IPS DF 6.9 (cell line): ENCODE results near the gene CLK4.
A peak's percentile ranks its signal among the peaks of the same experiment; 100 is the strongest.

Experiments used
- DNase-seq: peaks from one replicate; pipeline ENCODE4 v3.0.0-alpha.2; 2013; ENCODE audit warnings: low read depth, low spot score
- H3K27ac ChIP-seq: one replicate; pipeline ENCODE4 v1.5.1; 2013; ENCODE audit warnings: low read length, control low read depth
- H3K27me3 ChIP-seq: 2 replicates; pipeline ENCODE4 v1.6.1; 2013; ENCODE audit warnings: mild to moderate bottlenecking, low read length; ENCODE audit not compliant: control insufficient read depth, insufficient read depth
- H3K36me3 ChIP-seq: 2 replicates; pipeline ENCODE4 v1.6.1; 2013; ENCODE audit warnings: low read length; ENCODE audit not compliant: control insufficient read depth, insufficient read depth
- H3K4me1 ChIP-seq: 2 replicates; pipeline ENCODE4 v1.6.1; 2013; ENCODE audit warnings: low read length; ENCODE audit not compliant: control insufficient read depth, insufficient read depth
- H3K4me3 ChIP-seq: 2 replicates; pipeline ENCODE4 v1.5.1; 2013; ENCODE audit warnings: mild to moderate bottlenecking, low read length
- H3K9me3 ChIP-seq: 2 replicates; pipeline ENCODE4 v1.6.1; 2013; ENCODE audit warnings: low read length, inconsistent platforms; ENCODE audit not compliant: control insufficient read depth, insufficient read depth
- WGBS: extraction: QIAGEN DNeasy Blood & Tissue Kit; methylation state at CpG from one replicate; pipeline ENCODE4 v1.1.7; 2013; ENCODE audit warnings: mixed read lengths, missing lambda C conversion rate; ENCODE audit not compliant: insufficient read length, insufficient coverage; 5-methylcytosine and 5-hydroxymethylcytosine counted together

The CLK4 gene

GRCh38 chr5:178626484-178627258 is at the start of gene CLK4:
TSS of gene CLK4 (minus strand) at chr5:178627050. CDS start at chr5:178623416, 3,634 bp downstream.
- no peaks in the 10 kb centered on the region for H3K27me3 ChIP-seq
- WGBS = no CpG with 5 or more reads among the region's 79 CpGs
- H3K4me3 ChIP-seq = peak within 1 kb of the TSS; percentile 99
- peak; percentile 79 for DNase-seq
- H3K27ac ChIP-seq = no peak within 1 kb of the TSS
- no peaks in the 10 kb centered on the region; the same call in 1 of the 2 replicates for H3K36me3 ChIP-seq
- H3K4me1 ChIP-seq = no peaks in the 10 kb centered on the region; the same call in 1 of the 2 replicates
- H3K9me3 ChIP-seq = no peaks in the 10 kb centered on the region

- no peak overlapping the region for H3K4me3 ChIP-seq
- WGBS = no CpG with 5 or more reads among the region's 3 CpGs
- H3K36me3 ChIP-seq = no peaks in the 10 kb centered on the region
Observed at GRCh38 chr5:178675922-178676321, 49.1 kb upstream of the CLK4 start.

GRCh38 chr5:178674334-178674733 is 47.5 kb upstream of the CLK4 start:
- H3K27ac ChIP-seq = no peak overlapping the region
- H3K36me3 ChIP-seq = no peaks in the 10 kb centered on the region
- H3K27me3 ChIP-seq = no peaks in the 10 kb centered on the region
- no peaks in the 10 kb centered on the region for H3K9me3 ChIP-seq
- no peak for DNase-seq
- H3K4me1 ChIP-seq = no peaks in the 10 kb centered on the region
- no peak overlapping the region for H3K4me3 ChIP-seq

More at GRCh38 chr5:178675922-178676321, 49.1 kb upstream of the CLK4 start:
- H3K27me3 ChIP-seq = no peaks in the 10 kb centered on the region
- H3K9me3 ChIP-seq = no peaks in the 10 kb centered on the region
- DNase-seq = no peak
- H3K27ac ChIP-seq = no peak overlapping the region
- no peaks in the 10 kb centered on the region for H3K4me1 ChIP-seq

- Histone ChIP-seq H3K9me3 (no peaks in the 10 kb centered on the region), H3K4me3 (no peak overlapping the region), H3K27ac (no peak overlapping the region), H3K27me3 (no peaks in the 10 kb centered on the region), H3K36me3 (no peaks in the 10 kb centered on the region), H3K4me1 (no peaks in the 10 kb centered on the region)
- no peak for DNase-seq
- no CpG with 5 or more reads among the region's 10 CpGs for WGBS
Observed at GRCh38 chr5:178673801-178674295, 47.0 kb upstream of the CLK4 start.

DNA sequence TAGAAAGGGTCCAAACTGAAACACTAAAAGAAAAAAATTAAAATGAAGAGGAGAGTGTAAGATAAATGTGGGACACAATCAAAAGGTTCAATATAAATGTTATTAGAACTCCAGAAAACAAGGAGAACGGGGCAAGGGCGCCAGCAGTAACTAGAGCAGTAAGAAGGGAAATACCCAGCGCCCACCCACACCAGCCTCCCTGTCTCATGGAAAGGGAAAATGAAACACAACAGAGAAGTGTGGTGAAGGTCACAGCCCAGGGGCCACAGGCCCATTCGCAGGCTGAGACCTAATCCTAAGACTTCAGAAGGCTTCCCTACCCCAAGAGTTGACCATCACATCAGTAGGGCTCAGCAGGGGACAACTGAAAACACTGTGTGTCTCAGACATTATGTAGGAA is 45.8 kb upstream of the CLK4 start:
- H3K4me3 ChIP-seq = no peak overlapping the region
- H3K9me3 ChIP-seq = no peaks in the 10 kb centered on the region
- H3K36me3 ChIP-seq = no peaks in the 10 kb centered on the region
- H3K27ac ChIP-seq = no peak overlapping the region
- no peaks in the 10 kb centered on the region for H3K4me1 ChIP-seq
- DNase-seq = no peak
- H3K27me3 ChIP-seq = no peaks in the 10 kb centered on the region
- no CpG with 5 or more reads among the region's 4 CpGs for WGBS

DNA sequence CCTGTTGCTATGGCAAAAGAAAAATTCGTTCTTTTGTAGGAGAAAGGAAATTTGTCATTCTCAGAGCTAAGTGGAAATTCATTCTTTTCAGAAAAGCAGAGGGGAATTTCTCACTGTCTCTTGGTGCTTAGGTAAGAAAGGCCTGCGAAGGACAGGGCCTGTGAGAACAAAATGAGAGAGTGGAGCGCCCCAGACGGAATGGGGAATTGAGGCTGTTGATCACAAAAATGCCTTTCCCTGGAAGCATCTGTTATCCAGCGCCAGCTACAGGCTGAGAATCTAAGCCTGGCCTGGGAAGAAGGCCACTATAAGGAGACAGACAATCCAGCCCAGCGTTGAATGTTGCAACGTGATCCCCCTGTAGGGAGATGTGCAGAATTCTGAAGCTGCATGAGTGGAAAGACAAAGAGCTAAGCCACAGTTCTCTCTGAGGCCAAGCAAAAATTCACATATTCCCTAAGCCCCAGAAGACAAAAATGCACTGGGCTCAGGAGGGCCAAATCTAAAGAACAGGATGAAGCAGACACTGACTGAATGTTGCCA is 44.8 kb upstream of the CLK4 start:
- Histone ChIP-seq H3K4me1 (no peaks in the 10 kb centered on the region), H3K27me3 (no peaks in the 10 kb centered on the region), H3K36me3 (no peaks in the 10 kb centered on the region), H3K27ac (no peak overlapping the region), H3K9me3 (no peaks in the 10 kb centered on the region), H3K4me3 (no peak overlapping the region)
- no peak for DNase-seq
- WGBS = no CpG with 5 or more reads among the region's 7 CpGs

GRCh38 chr5:178670351-178670885 is 43.6 kb upstream of the CLK4 start:
- no peaks in the 10 kb centered on the region for H3K36me3 ChIP-seq
- H3K27me3 ChIP-seq = no peaks in the 10 kb centered on the region
- no peak overlapping the region for H3K27ac ChIP-seq
- no peak overlapping the region for H3K4me3 ChIP-seq
- no CpG with 5 or more reads among the region's 10 CpGs for WGBS
- no peaks in the 10 kb centered on the region for H3K9me3 ChIP-seq
- H3K4me1 ChIP-seq = no peaks in the 10 kb centered on the region
- DNase-seq = no peak

GRCh38 chr5:178668579-178668978 is 41.7 kb upstream of the CLK4 start:
- Histone ChIP-seq H3K27me3 (no peaks in the 10 kb centered on the region), H3K36me3 (no peaks in the 10 kb centered on the region), H3K27ac (no peak overlapping the region), H3K4me3 (no peak overlapping the region), H3K9me3 (no peaks in the 10 kb centered on the region), H3K4me1 (no peaks in the 10 kb centered on the region)
- DNase-seq = no peak
- WGBS = no CpG with 5 or more reads among the region's 7 CpGs

- Histone ChIP-seq H3K4me1 (no peaks in the 10 kb centered on the region), H3K4me3 (no peak overlapping the region), H3K27me3 (no peaks in the 10 kb centered on the region), H3K9me3 (no peaks in the 10 kb centered on the region), H3K36me3 (no peaks in the 10 kb centered on the region), H3K27ac (no peak overlapping the region)
- no CpG with 5 or more reads among the region's 10 CpGs for WGBS
- DNase-seq = no peak
Observed at GRCh38 chr5:178667688-178668087, 40.8 kb upstream of the CLK4 start.

GRCh38 chr5:178667101-178667500 is 40.3 kb upstream of the CLK4 start:
- Histone ChIP-seq H3K27ac (no peak overlapping the region), H3K4me1 (no peaks in the 10 kb centered on the region), H3K4me3 (no peak overlapping the region), H3K36me3 (no peaks in the 10 kb centered on the region), H3K27me3 (no peaks in the 10 kb centered on the region), H3K9me3 (no peaks in the 10 kb centered on the region)
- no peak for DNase-seq
- no CpG with 5 or more reads among the region's 5 CpGs for WGBS
